ENCODE measurements around the gene VWA5B2. TPM values are rescaled to one million over a fixed set of nuclear protein-coding genes. Genes with fewer than 3 reads are reported as not detected.

The VWA5B2 gene
- total RNA-seq, 6 experiments from 2014 or later: not detected

GRCh38 chr3:184209146-184209923 lies 20.1 kb upstream of the VWA5B2 start:
- Mint-ChIP-seq H3K9me3 (no peaks in the 10 kb centered on the region), H3K36me3 (ENCODE audit: low read depth) (no peaks in the 10 kb centered on the region), H3K4me3 (no peak overlapping the region), H3K27ac (no peak overlapping the region), H3K4me1 (ENCODE audit: low read depth) (0 out of 2 replicates have a peak, but pooled peaks cover 6% of the 10 kb centered on the region), H3K27me3 (ENCODE audit: insufficient read depth) (peaks cover 16% of the 10 kb centered on the region)
- no peak for DNase-seq
- no peak for TF ChIP-seq CTCF (IDR thresholded peaks at IDR 0.05)

- Mint-ChIP-seq H3K27ac (no peak overlapping the region), H3K36me3 (ENCODE audit: low read depth) (no peaks in the 10 kb centered on the region), H3K27me3 (ENCODE audit: insufficient read depth) (peaks cover 16% of the 10 kb centered on the region), H3K4me3 (no peak overlapping the region), H3K4me1 (ENCODE audit: low read depth) (0 out of 2 replicates have a peak, but pooled peaks cover 6% of the 10 kb centered on the region), H3K9me3 (no peaks in the 10 kb centered on the region)
- no peak for DNase-seq
- no peak for TF ChIP-seq CTCF (IDR thresholded peaks at IDR 0.05)
Observed at GRCh38 chr3:184211297-184211696, 18.1 kb upstream of the VWA5B2 start.

GRCh38 chr3:184211718-184212117 lies 17.7 kb upstream of the VWA5B2 start:
- no peak for TF ChIP-seq CTCF (IDR thresholded peaks at IDR 0.05)
- H3K9me3 Mint-ChIP-seq: no peaks in the 10 kb centered on the region
- no peak overlapping the region for H3K4me3 Mint-ChIP-seq
- DNase-seq: no peak
- peaks cover 12% of the 10 kb centered on the region for H3K27me3 Mint-ChIP-seq (ENCODE audit: insufficient read depth)
- 0 out of 2 replicates have a peak, but pooled peaks cover 6% of the 10 kb centered on the region for H3K4me1 Mint-ChIP-seq (ENCODE audit: low read depth)
- H3K36me3 Mint-ChIP-seq (ENCODE audit: low read depth): no peaks in the 10 kb centered on the region
- H3K27ac Mint-ChIP-seq: no peak overlapping the region

GRCh38 chr3:184218814-184219213 lies 10.6 kb upstream of the VWA5B2 start:
- no peak for DNase-seq
- Mint-ChIP-seq H3K27me3 (ENCODE audit: insufficient read depth) (no peaks in the 10 kb centered on the region; the same call in 1 of the 2 replicates), H3K27ac (no peak overlapping the region), H3K9me3 (no peaks in the 10 kb centered on the region), H3K36me3 (ENCODE audit: low read depth) (no peaks in the 10 kb centered on the region), H3K4me3 (no peak overlapping the region), H3K4me1 (ENCODE audit: low read depth) (no peaks in the 10 kb centered on the region)
- no peak for TF ChIP-seq CTCF (IDR thresholded peaks at IDR 0.05)

GRCh38 chr3:184222521-184222920 lies 6.9 kb upstream of the VWA5B2 start:
- no peaks in the 10 kb centered on the region for H3K36me3 Mint-ChIP-seq (ENCODE audit: low read depth)
- H3K4me1 Mint-ChIP-seq (ENCODE audit: low read depth): no peaks in the 10 kb centered on the region
- no peak for DNase-seq
- H3K4me3 Mint-ChIP-seq: no peak overlapping the region
- no peak for TF ChIP-seq CTCF (IDR thresholded peaks at IDR 0.05)
- H3K27ac Mint-ChIP-seq: no peak overlapping the region
- peaks cover 15% of the 10 kb centered on the region for H3K27me3 Mint-ChIP-seq (ENCODE audit: insufficient read depth)
- H3K9me3 Mint-ChIP-seq: no peaks in the 10 kb centered on the region
